ENCODE measurements around the gene CEP192.

GRCh38 chr18:13151656-13152055 is 160.5 kb downstream of the CEP192 start:
- no peak for TF ChIP-seq CTCF (IDR thresholded peaks at IDR 0.05)
- TF ChIP-seq POLR2A (IDR thresholded peaks at IDR 0.05): no peak

Data from testis (tissue), 2 donors.